HG03045 (cell line): ENCODE results near the gene RYK.
"Not testable (repeated sequence)": the region's sequence is repeated elsewhere in the genome, so short reads cannot be mapped to it uniquely, and the experiment has no call there.

Experiments used
- ATAC-seq: cut with Tn5 transposase; IDR thresholded peaks from one replicate; pipeline ENCODE4 v1.9.1; 2021; ENCODE audit warnings: mild to moderate bottlenecking, moderate library complexity; ENCODE audit not compliant: unreplicated experiment

Gene RYK

GRCh38 chr3:134255404-134255803 is 4.7 kb upstream of the RYK start:
- ATAC-seq: no peak

GRCh38 chr3:134253475-134254226 is 3.0 kb upstream of the RYK start:
- no peak for ATAC-seq

DNA sequence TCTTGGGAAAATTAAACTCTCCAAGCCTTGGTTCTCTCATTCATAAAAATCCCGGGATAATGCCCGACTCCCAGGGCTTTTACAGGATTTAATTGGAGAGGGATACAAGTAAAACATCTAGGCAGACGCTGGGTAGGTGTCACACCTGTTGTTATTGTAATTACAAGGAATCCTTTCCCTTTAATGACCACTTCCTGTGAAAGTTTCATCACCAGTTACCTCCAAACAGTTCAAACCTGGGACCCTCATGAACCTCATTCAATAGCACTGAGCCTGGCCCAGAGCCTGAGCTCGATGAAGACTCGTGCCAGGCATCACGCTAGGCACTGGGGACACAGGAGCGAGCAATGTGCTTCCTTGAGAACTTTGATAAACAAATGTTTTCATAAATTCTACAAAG is 2.1 kb upstream of the RYK start:
- ATAC-seq: no peak

GRCh38 chr3:134251731-134252391 is 1.2 kb upstream of the RYK start:
- ATAC-seq: no peak

DNA sequence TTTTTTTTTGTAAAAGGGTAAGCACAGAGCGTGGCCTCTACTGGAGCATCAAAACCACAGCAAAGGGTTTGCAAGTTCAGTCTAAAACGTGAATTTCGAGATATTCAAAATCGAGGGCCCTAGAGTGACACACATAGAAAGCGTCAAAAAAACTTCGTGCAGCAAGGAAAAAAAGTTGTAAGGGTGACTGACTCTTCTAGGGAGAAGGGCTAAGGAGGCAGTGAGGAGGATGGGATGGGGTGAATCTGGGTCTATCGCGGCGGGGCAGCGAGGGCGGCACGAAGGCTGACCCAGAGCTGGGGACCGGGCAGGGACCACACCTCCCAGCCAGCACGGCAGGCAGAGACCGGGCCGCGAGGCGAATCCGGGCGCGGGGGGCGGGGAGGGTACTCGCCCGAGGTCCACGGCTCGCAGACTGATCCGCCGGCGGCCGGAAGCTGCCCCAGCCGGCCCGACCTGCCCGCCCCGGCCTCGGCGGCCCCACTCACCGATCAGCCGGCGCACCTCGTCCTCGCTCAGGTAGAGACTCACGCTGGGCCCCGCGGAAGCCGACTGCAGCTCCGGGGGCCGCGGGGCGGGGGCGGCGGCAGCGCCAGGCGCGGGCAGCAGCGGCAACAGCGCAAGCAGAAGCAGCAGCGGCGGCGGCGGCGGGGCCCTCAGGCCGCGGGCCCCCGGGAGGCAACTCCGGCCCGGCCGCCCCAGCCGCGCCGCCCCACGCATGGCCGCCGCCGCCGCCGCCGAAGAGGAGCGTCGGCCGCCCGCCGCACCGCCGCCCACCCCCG is 533 bp downstream of the RYK start:
- ATAC-seq: peak; percentile 58

DNA sequence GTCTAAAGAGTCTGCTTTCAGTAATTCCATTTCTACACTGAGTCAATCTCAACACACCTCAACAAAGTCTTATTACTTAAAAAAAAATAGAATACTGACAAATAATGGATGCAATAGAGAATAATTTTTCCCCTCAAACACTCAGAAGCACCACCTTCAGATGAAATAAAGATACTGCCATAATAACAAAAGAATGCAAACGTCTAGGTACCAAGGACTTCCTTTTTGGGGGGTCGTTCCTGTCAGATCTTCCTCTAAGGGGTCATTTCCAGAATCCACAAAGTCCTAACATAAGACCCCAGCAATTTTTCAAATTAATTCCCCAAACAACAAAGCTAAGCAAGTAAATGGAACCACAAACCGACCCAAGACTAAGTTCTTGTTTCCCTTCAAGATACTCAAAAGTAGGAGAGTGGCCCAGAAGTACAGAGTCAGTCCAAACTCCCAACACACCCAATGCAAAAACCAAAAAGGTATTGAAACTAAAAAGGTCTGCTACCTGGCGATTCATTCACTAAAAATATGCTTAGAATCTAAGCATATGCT is 1.3 kb downstream of the RYK start:
- ATAC-seq: no peak

DNA sequence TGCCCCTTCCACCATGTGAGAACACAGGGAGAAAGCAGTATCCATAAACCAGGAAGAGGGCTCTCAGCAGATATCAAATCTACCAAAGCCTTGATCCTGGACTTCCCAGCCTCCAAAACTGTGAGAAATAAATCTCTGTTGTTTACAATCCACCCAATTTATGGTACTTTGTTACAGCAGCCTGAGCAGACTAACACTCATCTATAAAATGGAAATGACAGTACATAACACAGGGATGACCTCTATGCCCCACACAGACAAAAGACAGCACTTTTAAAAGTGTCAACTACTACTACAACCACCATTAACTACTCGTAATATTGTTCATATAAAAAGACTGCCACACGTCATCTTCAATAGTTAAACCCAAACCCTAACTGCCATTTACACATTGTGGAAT is 5.7 kb downstream of the RYK start:
- ATAC-seq: no peak

DNA sequence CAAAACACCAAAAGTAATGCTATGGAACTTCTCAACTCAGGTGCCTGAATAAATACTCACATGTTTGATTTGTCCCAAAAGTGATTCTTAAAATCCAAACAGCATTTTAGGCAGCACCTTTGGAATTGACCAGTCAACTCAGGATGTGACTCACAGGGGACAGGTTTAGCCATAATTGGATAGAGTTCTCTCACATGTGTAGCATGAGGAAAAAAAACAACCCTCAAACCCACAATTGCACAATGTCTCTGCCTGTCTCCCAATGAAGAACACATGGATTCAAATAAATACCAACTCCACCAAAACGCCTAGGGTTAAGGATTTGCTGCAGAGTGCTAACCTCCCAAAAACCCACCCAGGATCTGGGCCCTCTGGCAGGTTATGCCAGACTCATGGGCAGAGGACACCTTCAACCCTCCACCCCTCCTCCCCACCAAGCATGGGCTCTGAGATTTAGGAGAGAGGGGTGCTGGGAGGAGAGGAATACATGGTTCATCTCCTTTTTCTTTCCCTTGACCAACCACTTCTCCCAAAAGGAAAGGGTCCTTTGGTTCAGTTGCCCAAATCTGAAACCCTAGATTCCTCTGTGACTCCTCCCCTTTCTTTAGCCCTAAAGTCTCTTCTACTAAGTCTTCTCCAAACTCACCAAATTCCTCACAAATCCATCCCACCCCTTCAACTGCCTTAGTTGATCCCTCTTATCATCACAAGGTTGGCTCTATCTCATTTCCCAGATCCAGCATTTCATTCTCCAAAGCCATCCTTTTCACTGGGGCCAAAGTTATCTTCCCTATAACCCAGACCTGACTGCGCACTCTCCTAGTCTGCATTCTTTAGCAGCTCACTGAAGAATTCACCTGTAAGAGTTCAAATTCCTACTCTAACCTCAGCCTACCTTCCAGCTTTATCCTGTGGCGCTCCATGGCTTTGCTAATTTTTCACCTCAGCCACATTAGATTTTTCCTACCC is 7.7 kb downstream of the RYK start:
- no peak for ATAC-seq

DNA sequence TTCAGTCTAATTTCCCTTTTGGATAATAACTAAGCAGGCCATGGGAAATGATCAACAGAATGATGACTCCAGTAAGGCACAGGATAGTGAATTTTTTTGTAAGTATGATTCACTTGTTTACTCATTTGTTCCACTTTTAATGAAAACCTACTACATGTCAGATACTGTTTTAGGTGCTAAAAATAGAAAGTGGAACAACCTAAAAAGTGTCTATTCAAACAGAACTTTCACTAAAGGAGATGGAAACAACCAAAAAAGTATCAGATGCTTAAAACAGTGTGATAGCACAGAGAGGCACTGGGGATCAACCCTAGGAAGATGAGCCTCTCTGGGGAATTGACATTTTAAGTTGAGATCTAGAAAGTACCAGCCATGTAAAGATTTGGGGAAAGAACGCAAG is 11.1 kb downstream of the RYK start:
- ATAC-seq: no peak

DNA sequence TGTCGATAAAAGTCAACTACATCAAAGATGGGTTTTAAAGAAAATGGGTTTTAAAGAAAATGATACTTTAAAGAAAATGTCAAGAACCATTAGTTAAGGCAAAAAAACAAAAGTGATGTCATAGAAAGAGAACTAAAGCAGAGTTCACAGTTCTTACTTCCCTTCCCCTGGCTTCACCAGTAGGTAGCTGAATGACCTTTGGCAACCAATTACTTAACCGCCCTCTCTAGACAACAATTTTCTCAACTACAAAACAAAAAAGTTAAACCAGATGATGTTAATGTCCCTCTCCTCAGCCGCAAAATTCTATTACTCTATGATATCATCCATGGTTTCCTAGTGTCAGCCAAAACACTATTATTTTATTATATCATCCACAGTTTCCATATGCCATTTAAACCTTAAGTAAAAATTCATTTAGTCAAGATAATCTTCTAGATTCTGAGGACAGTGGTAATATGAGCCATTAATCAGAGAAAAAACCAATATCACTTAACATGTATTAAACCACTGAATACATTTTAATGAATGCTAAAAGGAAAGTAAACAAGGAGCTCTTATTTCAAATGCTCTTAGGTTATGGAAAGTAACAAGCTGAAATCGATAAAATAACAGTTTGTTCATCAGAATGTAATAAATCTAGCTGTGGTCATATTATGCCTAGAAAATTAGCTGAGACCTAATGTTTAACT is 13.1 kb downstream of the RYK start:
- ATAC-seq: no peak

- no peak for ATAC-seq
Measured at GRCh38 chr3:134236505-134237170, 14.0 kb downstream of the RYK start.

- ATAC-seq: no peak
Measured at GRCh38 chr3:134235577-134236076, 15.0 kb downstream of the RYK start.

- no peak for ATAC-seq
Measured at GRCh38 chr3:134232951-134233350, 17.7 kb downstream of the RYK start.

DNA sequence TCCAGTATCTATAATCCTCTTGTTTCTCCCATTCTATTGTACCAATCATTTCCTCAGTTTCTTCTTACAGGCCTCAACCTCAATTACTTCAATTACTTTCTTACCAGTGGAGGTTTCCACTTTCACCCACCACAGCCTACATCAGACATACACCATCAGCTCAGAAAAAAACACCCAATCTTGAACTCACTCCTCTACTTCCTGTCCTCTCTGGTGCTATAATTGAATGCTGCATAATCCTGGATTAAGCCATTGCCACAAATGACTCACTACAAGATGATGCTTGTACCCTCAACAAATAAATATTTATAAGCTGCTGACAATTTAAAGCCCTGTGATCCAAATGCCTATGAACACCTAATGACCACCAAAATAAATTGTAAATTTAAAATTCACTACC is 18.5 kb downstream of the RYK start:
- no peak for ATAC-seq

- ATAC-seq: no peak
Measured at GRCh38 chr3:134231131-134231530, 19.5 kb downstream of the RYK start.

DNA sequence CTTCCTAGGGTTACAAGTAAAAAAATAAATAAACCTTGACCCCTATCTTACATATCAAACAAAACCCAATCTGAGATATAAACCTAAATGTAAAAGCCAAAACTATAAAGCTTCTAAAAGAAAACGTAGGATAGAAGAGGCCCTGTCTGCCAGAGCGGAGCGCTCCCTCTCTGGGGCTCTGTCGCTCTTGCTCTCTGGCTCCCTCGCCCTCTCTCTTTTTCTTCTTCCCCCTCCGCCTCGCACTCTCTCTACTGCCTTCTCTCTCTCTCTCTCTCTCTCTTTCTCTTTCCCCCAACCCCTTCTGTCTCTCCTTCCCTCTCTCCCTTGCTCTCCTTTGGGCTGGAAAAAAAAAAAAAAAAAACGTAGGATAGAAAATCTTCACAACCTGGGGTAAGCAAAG is 21.6 kb downstream of the RYK start:
- ATAC-seq: no peak

GRCh38 chr3:134228479-134228878 is 22.2 kb downstream of the RYK start:
- ATAC-seq: no peak

- no peak for ATAC-seq
Measured at GRCh38 chr3:134228035-134228434, 22.6 kb downstream of the RYK start.

- ATAC-seq: not testable (repeated sequence)
Measured at GRCh38 chr3:134224796-134225156, 25.9 kb downstream of the RYK start.
